GM12878 (cell line): ENCODE data around the gene DET1. TPM values are rescaled to one million over a fixed set of nuclear protein-coding genes. Genes with fewer than 3 reads are reported as not detected.

Source experiments
- ATAC-seq: fragments of 200-7000 bp; cut with Tn5 transposase; 3 replicates; pipeline ENCODE4 v1.9.1; 2020; ENCODE audit warnings: mild to moderate bottlenecking, moderate library complexity
- BruUV-seq: library from RNA; stranded (reverse); fragments of 400-500 nt; replicated peaks from 2 replicates; lab custom pipeline; 2021; lab: Mats Ljungman, UMichigan
- CTCF ChIA-PET: fragments of 300-600 bp; sonication (Branson Sonifier 250); formaldehyde crosslinking; extraction: SDS; loops from one replicate; lab custom pipeline; 2021; ENCODE audit warnings: inconsistent platforms; lab: Yijun Ruan, JAX
- POLR2A ChIA-PET: fragments of 350-600 bp; formaldehyde crosslinking; extraction: SDS; loops from one replicate; lab custom pipeline; 2021; ENCODE audit warnings: inconsistent platforms; lab: Charles Lee
- RAD21 ChIA-PET: fragments of 300-600 bp; sonication (Branson Sonifier 250); formaldehyde crosslinking; loops from one replicate; lab custom pipeline; 2023; ENCODE audit warnings: antibody characterized with exemption; ENCODE audit not compliant: unreplicated experiment; lab: Charles Lee
- SMC1A ChIA-PET: fragments of 300-600 bp; sonication (Branson Sonifier 250); formaldehyde crosslinking; loops from one replicate; lab custom pipeline; 2023; ENCODE audit not compliant: unreplicated experiment, uncharacterized antibody; lab: Charles Lee
- DNase-seq: peaks from one replicate; pipeline ENCODE4 v3.0.0-alpha.2; 2011; ENCODE audit warnings: low read depth, low spot score
- FAIRE-seq: peaks from 3 replicates; lab custom pipeline; 2011; peaks lifted over from hg19 to GRCh38; lab: Jason Lieb, UNC
- H2AFZ ChIP-seq: 2 replicates; pipeline ENCODE4 v1.6.0; 2011; ENCODE audit warnings: low read depth, low read length, control low read depth; ENCODE audit not compliant: control insufficient read depth
- H3K27ac ChIP-seq: 2 replicates; pipeline ENCODE4 v1.5.1; 2011; ENCODE audit warnings: control low read depth; ENCODE audit not compliant: control insufficient read depth, insufficient read depth
- H3K27me3 ChIP-seq, 2 experiments: replicated peaks in 1 of 2; 2 replicates each; pipeline versions ENCODE4 v1.6.0 to v1.6.1; 2011; ENCODE audit warnings: low read length in 1 of 2; ENCODE audit not compliant: control insufficient read depth in 2 of 2, insufficient read depth in 2 of 2
- H3K36me3 ChIP-seq, 2 experiments: 2 replicates each; pipeline ENCODE4 v1.5.1; 2011; ENCODE audit warnings: low read length in 1 of 2; ENCODE audit not compliant: control insufficient read depth in 2 of 2, insufficient read depth in 2 of 2
- H3K4me1 ChIP-seq: 2 replicates; pipeline ENCODE4 v1.6.1; 2011; ENCODE audit warnings: mild to moderate bottlenecking, low read length, moderate library complexity, mixed read lengths; ENCODE audit not compliant: control insufficient read depth, insufficient read depth
- H3K4me2 ChIP-seq: 2 replicates; pipeline ENCODE4 v1.6.0; 2011; ENCODE audit warnings: control low read depth; ENCODE audit not compliant: control insufficient read depth, insufficient read depth
- H3K4me3 ChIP-seq: fragments of 200-600 bp; sonication (generic); 2 replicates; pipeline ENCODE4 v1.5.1; 2016
- H3K79me2 ChIP-seq: 2 replicates; pipeline ENCODE4 v1.6.0; 2011; ENCODE audit warnings: low read length; ENCODE audit not compliant: control insufficient read depth, insufficient read depth
- H3K9ac ChIP-seq: 2 replicates; pipeline ENCODE4 v1.8.0; 2011; ENCODE audit warnings: low read length, control low read depth, mixed read lengths; ENCODE audit not compliant: control insufficient read depth, insufficient read depth
- H3K9me3 ChIP-seq: replicated peaks from 3 replicates; pipeline ENCODE4 v1.5.1; 2011; ENCODE audit warnings: mild to moderate bottlenecking, low read length; ENCODE audit not compliant: control insufficient read depth, insufficient read depth
- H4K20me1 ChIP-seq: 2 replicates; pipeline ENCODE4 v1.6.0; 2011; ENCODE audit not compliant: control insufficient read depth, insufficient read depth
- ATF2 ChIP-seq: IDR thresholded peaks from 2 replicates; pipeline ENCODE4 v1.6.1; 2012; ENCODE audit warnings: low read length, inconsistent platforms
- BCL11A ChIP-seq: IDR thresholded peaks from 2 replicates; pipeline ENCODE4 v1.6.1; 2011; ENCODE audit warnings: low read depth, low read length
- BHLHE40 ChIP-seq, 2 experiments: fragments of 450-650 bp in 1 of 2; IDR thresholded peaks; 2 replicates each; pipeline ENCODE4 v1.6.1; 2011 to 2017; ENCODE audit warnings: low read depth in 2 of 2, borderline replicate concordance in 1 of 2, improper control_type of control experiment in 1 of 2, low read length in 1 of 2, mild to moderate bottlenecking in 1 of 2
- HDAC2 ChIP-seq: fragments of 200-600 bp; sonication (generic); IDR thresholded peaks from 2 replicates; pipeline ENCODE4 v1.6.1; 2017
- HDGF ChIP-seq: fragments of 450-650 bp; IDR thresholded peaks from 2 replicates; pipeline ENCODE4 v1.6.1; 2016; ENCODE audit warnings: antibody characterized with exemption
- JUND ChIP-seq: IDR thresholded peaks from 2 replicates; pipeline ENCODE4 v1.6.1; 2012; ENCODE audit warnings: low read depth, mild to moderate bottlenecking, low read length, improper control_type of control experiment, moderate library complexity
- NR2C1 ChIP-seq: fragments of 450-650 bp; IDR thresholded peaks from 2 replicates; pipeline ENCODE4 v1.6.1; 2017; ENCODE audit warnings: antibody characterized with exemption, mild to moderate bottlenecking, moderate library complexity
- POLR2A ChIP-seq: IDR thresholded peaks from 2 replicates; pipeline ENCODE4 v1.6.1; 2011; ENCODE audit warnings: low read depth, mild to moderate bottlenecking, low read length
- RCOR1 ChIP-seq: conservative IDR thresholded peaks from 2 replicates; pipeline ENCODE4 v1.6.1; 2012; ENCODE audit warnings: low read depth, low read length, improper control_type of control experiment
- SIX5 ChIP-seq: IDR thresholded peaks from 2 replicates; pipeline ENCODE4 v1.6.1; 2011; ENCODE audit warnings: mild to moderate bottlenecking, low read depth, low read length, moderate library complexity; ENCODE audit not compliant: severe bottlenecking
- TBL1XR1 ChIP-seq: IDR thresholded peaks from 2 replicates; pipeline ENCODE4 v1.6.1; 2012; ENCODE audit warnings: low read depth, low read length, improper control_type of control experiment
- TCF7 ChIP-seq: IDR thresholded peaks from 2 replicates; pipeline ENCODE4 v1.6.1; 2014; ENCODE audit warnings: antibody characterized with exemption, borderline replicate concordance
- WGBS: methylation state at CpG from one replicate; pipeline ENCODE4 v1.1.6; 2016; ENCODE audit warnings: low lambda C conversion rate; ENCODE audit not compliant: insufficient replicate concordance, insufficient coverage; ENCODE audit errors: missing lambda C conversion rate; 5-methylcytosine and 5-hydroxymethylcytosine counted together
- in situ Hi-C: fragments of 300-500 bp; cut with MboI; formaldehyde crosslinking; loops from 9 replicates; pipeline ENCODE4 v1.14.3; 2018; ENCODE audit warnings: mixed read lengths
- intact Hi-C: fragments of 100-400 bp; cut with micrococcal nuclease; formaldehyde crosslinking; loops from one replicate; pipeline ENCODE4 v1.14.2; 2022; ENCODE audit not compliant: unreplicated experiment
- polyA plus RNA-seq, 11 experiments: library from polyadenylated mRNA; depleted of rRNA in 4 of 11; unstranded in 6 of 11; stranded (reverse) in 5 of 11; fragments of >200 nt; fragmentation: Nextera tagmentation in 4 of 11; fragmentation: Illumina TruSeq in 1 of 11; extraction: Ambion mirVana in 4 of 11; extraction: Trizol in 1 of 11; gene quantifications; 1 replicate in 1 of 11; 2 replicates in 10 of 11; pipeline versions ENCODE4 v1.2.1 to v1.2.3, GENCODE V29; 2011 to 2016; ENCODE audit warnings: inconsistent platforms in 2 of 11, missing spikeins in 2 of 11, low read depth in 1 of 11
- total RNA-seq, 4 experiments: library from RNA; depleted of rRNA in 3 of 4; stranded (reverse); fragments of >200 nt in 3 of 4; fragmentation: Illumina TruSeq in 1 of 4; extraction: Trizol in 1 of 4; gene quantifications; 2 replicates each; pipeline versions ENCODE4 v1.2.1 to v1.2.3, GENCODE V29; 2013 to 2021

Gene DET1
- total and polyA plus RNA-seq, 10 of the 15 experiments (the other 5 are each of a cell fraction or from before 2014, with no cell fraction given) = 0.16 to 2.7 (median 1.4) TPM

- H4K20me1 ChIP-seq = no peaks in the 10 kb centered on the region
- intact Hi-C loops (no loop called here), in situ Hi-C loops (no loop called here)
- ChIA-PET SMC1A (interaction anchor here (1.5 kb wide), 1 partner anchor 10 kb away, joined by 3 read pairs; no protein-coding TSS in a partner anchor), RAD21 (no interaction called here), POLR2A (no interaction called here), CTCF (no interaction called here)
- H3K9me3 ChIP-seq = no peaks in the 10 kb centered on the region
- H3K4me3 ChIP-seq = no peak overlapping the region
- H3K4me2 ChIP-seq = no peak overlapping the region
- H3K79me2 ChIP-seq = no peaks in the 10 kb centered on the region
- WGBS = 0% methylated on average over 1 of the region's 1 CpG
- peaks cover 0 to 3% of the 10 kb centered on the region in 2 experiments; a peak in 2 of 4 replicates for H3K27me3 ChIP-seq
- no peaks in the 10 kb centered on the region for H3K36me3 ChIP-seq
- BruUV-seq = no TSS peak
- H3K4me1 ChIP-seq = no peaks in the 10 kb centered on the region
- FAIRE-seq (no peak), ATAC-seq (no peak), DNase-seq (no peak)
- H3K9ac ChIP-seq = no peak overlapping the region
- H3K27ac ChIP-seq = no peak overlapping the region
- TF ChIP-seq RCOR1 (no peak), HDAC2 (no peak), SIX5 (no peak), HDGF (no peak), ATF2 (no peak), TBL1XR1 (no peak), NR2C1 (no peak)
- no peak overlapping the region for H2AFZ ChIP-seq
Measured at GRCh38 chr15:88574077-88574476, 27.6 kb upstream of the DET1 start.

- no peaks in the 10 kb centered on the region for H4K20me1 ChIP-seq
- ChIA-PET SMC1A (no interaction called here), RAD21 (no interaction called here), CTCF (no interaction called here), POLR2A (no interaction called here)
- no peak for TF ChIP-seq JUND
- TF ChIP-seq POLR2A = no peak
- no peak for TF ChIP-seq BCL11A
- TF ChIP-seq TCF7 = no peak
- TF ChIP-seq BHLHE40 (IDR thresholded peaks at IDR 0.05; ENCODE audit: borderline replicate concordance in 1 of 2, low read depth in 2 of 2, low read length in 1 of 2) = no peak
- BruUV-seq = no TSS peak
- H3K9ac ChIP-seq = no peak overlapping the region
- DNase-seq = no peak
- in situ Hi-C loops = no loop called here
- ATAC-seq = no peak
- H3K79me2 ChIP-seq = no peaks in the 10 kb centered on the region
- H3K4me2 ChIP-seq = no peak overlapping the region
- no peak overlapping the region for H3K27ac ChIP-seq
- no peaks in the 10 kb centered on the region for H3K36me3 ChIP-seq
- H3K4me3 ChIP-seq = no peak overlapping the region
- FAIRE-seq = no peak
- no peaks in the 10 kb centered on the region for H3K4me1 ChIP-seq
- peaks cover 0 to 3% of the 10 kb centered on the region in 2 experiments; a peak in 2 of 4 replicates for H3K27me3 ChIP-seq
- 63% methylated on average over 5 of the region's 5 CpGs for WGBS
- intact Hi-C loops = no loop called here
- H3K9me3 ChIP-seq = no peaks in the 10 kb centered on the region
- no peak overlapping the region for H2AFZ ChIP-seq
Measured at GRCh38 chr15:88571852-88572259, 25.4 kb upstream of the DET1 start.
